Measurements from ENCODE around the gene CEMP1. TPM values are rescaled to one million over a fixed set of nuclear protein-coding genes. Genes with fewer than 3 reads are reported as not detected.

The CEMP1 gene
- polyA plus RNA-seq, 1 of the 3 experiments (the other 2 are of a cell fraction), result not detected

DNA sequence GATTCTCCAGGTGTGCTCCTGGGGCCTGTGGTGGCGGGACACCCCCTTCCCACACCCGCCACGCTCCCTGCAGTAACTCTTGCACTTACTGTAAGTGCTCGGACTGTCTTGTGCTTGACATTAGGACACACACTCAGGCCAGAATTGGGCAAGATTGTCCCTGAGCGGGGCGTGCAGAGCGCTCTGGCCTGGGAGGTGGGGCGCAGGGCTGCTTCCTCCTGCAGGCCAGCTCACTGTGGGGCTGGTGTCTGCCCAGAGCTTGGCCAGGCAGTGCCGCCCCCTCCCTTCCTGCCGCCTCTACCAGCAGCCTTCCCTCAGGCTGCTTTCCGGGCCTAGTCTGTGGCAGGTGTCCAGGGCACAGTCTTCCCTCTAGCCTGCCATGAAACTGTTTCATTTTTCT lies 23.5 kb downstream of the CEMP1 start:
- POLR2A ChIA-PET, result no interaction called here
- 95% methylated on average over 9 of the region's 11 CpGs for WGBS (ENCODE audit: low lambda C conversion rate)

More for the DNA sequence above, 23.5 kb downstream of the CEMP1 start:
- Histone ChIP-seq H3K9me2 (no peaks in the 10 kb centered on the region), H2AFZ (ENCODE audit: low read depth) (no peak overlapping the region), H3K4me2 (no peak overlapping the region), H3K4me3 (ENCODE audit: low read depth in 2 of 2, low read length in 1 of 2) (no peak overlapping the region), H3K9me3 (no peaks in the 10 kb centered on the region), H3K27me3 (ENCODE audit: insufficient read depth) (no peaks in the 10 kb centered on the region), H3K79me2 (ENCODE audit: insufficient read depth) (no peaks in the 10 kb centered on the region), H3F3A (replicated peaks; ENCODE audit: insufficient read depth) (peaks cover 4% of the 10 kb centered on the region), H4K20me1 (ENCODE audit: insufficient read depth) (no peaks in the 10 kb centered on the region), H3K9ac (no peak overlapping the region), H3K36me3 (replicated peaks in 1 of 2; ENCODE audit: control insufficient read depth in 1 of 2, insufficient read depth in 2 of 2, low read length in 1 of 2) (no peaks in the 10 kb centered on the region), H3K27ac (ENCODE audit: low read depth in 2 of 2, low read length in 1 of 2) (no peak overlapping the region), H3K4me1 (ENCODE audit: control insufficient read depth in 1 of 2, insufficient read depth in 2 of 2, low read depth in 1 of 2, low read length in 1 of 2) (peaks cover 0 to 3% of the 10 kb centered on the region in 2 experiments; a peak in 1 of 4 replicates)
- no peak for TF ChIP-seq CHD2 (IDR thresholded peaks at IDR 0.05; ENCODE audit: low read length, partially characterized antibody)
- TF ChIP-seq, protein P1, sequence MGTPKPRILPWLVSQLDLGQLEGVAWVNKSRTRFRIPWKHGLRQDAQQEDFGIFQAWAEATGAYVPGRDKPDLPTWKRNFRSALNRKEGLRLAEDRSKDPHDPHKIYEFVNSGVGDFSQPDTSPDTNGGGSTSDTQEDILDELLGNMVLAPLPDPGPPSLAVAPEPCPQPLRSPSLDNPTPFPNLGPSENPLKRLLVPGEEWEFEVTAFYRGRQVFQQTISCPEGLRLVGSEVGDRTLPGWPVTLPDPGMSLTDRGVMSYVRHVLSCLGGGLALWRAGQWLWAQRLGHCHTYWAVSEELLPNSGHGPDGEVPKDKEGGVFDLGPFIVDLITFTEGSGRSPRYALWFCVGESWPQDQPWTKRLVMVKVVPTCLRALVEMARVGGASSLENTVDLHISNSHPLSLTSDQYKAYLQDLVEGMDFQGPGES (IDR thresholded peaks at IDR 0.05; ENCODE audit: low read depth, low read length), result no peak
- TF ChIP-seq, protein P2, sequence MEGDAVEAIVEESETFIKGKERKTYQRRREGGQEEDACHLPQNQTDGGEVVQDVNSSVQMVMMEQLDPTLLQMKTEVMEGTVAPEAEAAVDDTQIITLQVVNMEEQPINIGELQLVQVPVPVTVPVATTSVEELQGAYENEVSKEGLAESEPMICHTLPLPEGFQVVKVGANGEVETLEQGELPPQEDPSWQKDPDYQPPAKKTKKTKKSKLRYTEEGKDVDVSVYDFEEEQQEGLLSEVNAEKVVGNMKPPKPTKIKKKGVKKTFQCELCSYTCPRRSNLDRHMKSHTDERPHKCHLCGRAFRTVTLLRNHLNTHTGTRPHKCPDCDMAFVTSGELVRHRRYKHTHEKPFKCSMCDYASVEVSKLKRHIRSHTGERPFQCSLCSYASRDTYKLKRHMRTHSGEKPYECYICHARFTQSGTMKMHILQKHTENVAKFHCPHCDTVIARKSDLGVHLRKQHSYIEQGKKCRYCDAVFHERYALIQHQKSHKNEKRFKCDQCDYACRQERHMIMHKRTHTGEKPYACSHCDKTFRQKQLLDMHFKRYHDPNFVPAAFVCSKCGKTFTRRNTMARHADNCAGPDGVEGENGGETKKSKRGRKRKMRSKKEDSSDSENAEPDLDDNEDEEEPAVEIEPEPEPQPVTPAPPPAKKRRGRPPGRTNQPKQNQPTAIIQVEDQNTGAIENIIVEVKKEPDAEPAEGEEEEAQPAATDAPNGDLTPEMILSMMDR (IDR thresholded peaks at IDR 0.05), result no peak
- TF ChIP-seq FOXJ3 (CRISPR knock-in tag; IDR thresholded peaks at IDR 0.05), result no peak
- TF ChIP-seq JUND (IDR thresholded peaks at IDR 0.05), result no peak
- TF ChIP-seq, protein P3, sequence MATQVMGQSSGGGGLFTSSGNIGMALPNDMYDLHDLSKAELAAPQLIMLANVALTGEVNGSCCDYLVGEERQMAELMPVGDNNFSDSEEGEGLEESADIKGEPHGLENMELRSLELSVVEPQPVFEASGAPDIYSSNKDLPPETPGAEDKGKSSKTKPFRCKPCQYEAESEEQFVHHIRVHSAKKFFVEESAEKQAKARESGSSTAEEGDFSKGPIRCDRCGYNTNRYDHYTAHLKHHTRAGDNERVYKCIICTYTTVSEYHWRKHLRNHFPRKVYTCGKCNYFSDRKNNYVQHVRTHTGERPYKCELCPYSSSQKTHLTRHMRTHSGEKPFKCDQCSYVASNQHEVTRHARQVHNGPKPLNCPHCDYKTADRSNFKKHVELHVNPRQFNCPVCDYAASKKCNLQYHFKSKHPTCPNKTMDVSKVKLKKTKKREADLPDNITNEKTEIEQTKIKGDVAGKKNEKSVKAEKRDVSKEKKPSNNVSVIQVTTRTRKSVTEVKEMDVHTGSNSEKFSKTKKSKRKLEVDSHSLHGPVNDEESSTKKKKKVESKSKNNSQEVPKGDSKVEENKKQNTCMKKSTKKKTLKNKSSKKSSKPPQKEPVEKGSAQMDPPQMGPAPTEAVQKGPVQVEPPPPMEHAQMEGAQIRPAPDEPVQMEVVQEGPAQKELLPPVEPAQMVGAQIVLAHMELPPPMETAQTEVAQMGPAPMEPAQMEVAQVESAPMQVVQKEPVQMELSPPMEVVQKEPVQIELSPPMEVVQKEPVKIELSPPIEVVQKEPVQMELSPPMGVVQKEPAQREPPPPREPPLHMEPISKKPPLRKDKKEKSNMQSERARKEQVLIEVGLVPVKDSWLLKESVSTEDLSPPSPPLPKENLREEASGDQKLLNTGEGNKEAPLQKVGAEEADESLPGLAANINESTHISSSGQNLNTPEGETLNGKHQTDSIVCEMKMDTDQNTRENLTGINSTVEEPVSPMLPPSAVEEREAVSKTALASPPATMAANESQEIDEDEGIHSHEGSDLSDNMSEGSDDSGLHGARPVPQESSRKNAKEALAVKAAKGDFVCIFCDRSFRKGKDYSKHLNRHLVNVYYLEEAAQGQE (IDR thresholded peaks at IDR 0.05; ENCODE audit: low read depth, low read length), result no peak
- TF ChIP-seq, protein P4, sequence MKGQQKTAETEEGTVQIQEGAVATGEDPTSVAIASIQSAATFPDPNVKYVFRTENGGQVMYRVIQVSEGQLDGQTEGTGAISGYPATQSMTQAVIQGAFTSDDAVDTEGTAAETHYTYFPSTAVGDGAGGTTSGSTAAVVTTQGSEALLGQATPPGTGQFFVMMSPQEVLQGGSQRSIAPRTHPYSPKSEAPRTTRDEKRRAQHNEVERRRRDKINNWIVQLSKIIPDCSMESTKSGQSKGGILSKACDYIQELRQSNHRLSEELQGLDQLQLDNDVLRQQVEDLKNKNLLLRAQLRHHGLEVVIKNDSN (IDR thresholded peaks at IDR 0.05; ENCODE audit: borderline replicate concordance, low read depth), result no peak
- TF ChIP-seq TEAD4 (IDR thresholded peaks at IDR 0.05; ENCODE audit: borderline replicate concordance, insufficient read depth), result no peak
- no peak for TF ChIP-seq GABPA (IDR thresholded peaks at IDR 0.05; ENCODE audit: low read depth)
- TF ChIP-seq, protein P5, sequence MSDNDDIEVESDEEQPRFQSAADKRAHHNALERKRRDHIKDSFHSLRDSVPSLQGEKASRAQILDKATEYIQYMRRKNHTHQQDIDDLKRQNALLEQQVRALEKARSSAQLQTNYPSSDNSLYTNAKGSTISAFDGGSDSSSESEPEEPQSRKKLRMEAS (IDR thresholded peaks at IDR 0.05; ENCODE audit: low read depth), result no peak
- no peak for TF ChIP-seq SMC3 (IDR thresholded peaks at IDR 0.05; ENCODE audit: low read depth, low read length)
- TF ChIP-seq RFX5 (IDR thresholded peaks at IDR 0.05; ENCODE audit: low read length), result no peak
- TF ChIP-seq ELF1 (IDR thresholded peaks at IDR 0.05), result no peak
- TF ChIP-seq POLR2AphosphoS5 (IDR thresholded peaks at IDR 0.05; ENCODE audit: low read depth, low read length), result no peak
- TF ChIP-seq, protein P6, sequence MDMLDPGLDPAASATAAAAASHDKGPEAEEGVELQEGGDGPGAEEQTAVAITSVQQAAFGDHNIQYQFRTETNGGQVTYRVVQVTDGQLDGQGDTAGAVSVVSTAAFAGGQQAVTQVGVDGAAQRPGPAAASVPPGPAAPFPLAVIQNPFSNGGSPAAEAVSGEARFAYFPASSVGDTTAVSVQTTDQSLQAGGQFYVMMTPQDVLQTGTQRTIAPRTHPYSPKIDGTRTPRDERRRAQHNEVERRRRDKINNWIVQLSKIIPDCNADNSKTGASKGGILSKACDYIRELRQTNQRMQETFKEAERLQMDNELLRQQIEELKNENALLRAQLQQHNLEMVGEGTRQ (IDR thresholded peaks at IDR 0.05; ENCODE audit: borderline replicate concordance, low read depth, low read length), result no peak
- TF ChIP-seq MXI1 (IDR thresholded peaks at IDR 0.05; ENCODE audit: low read depth, low read length), result no peak
- no peak for TF ChIP-seq TAF1 (IDR thresholded peaks at IDR 0.05; ENCODE audit: borderline replicate concordance, low read depth, low read length)
- no peak for TF ChIP-seq SIN3A (IDR thresholded peaks at IDR 0.05; ENCODE audit: borderline replicate concordance, low read depth, low read length)
- no peak for TF ChIP-seq FOSL2 (IDR thresholded peaks at IDR 0.05; ENCODE audit: borderline replicate concordance, low read depth)
- CTCF ChIA-PET, result interaction anchor here (0.6 kb wide), 1 partner anchor 331 kb away, joined by 3 read pairs; no protein-coding TSS in a partner anchor
- DNase-seq, result no peak

Measured in SK-N-SH (cell line).